PC-3 (cell line): Measurements from ENCODE around the gene MYLK. TPM values are rescaled to one million over a fixed set of nuclear protein-coding genes. Genes with fewer than 3 reads are reported as not detected.
"Not testable (repeated sequence)": the region's sequence is repeated elsewhere in the genome, so short reads cannot be mapped to it uniquely, and the experiment has no call there.

Experiments
- ATAC-seq: fragments of 200-7000 bp; cut with Tn5 transposase; 2 replicates; pipeline ENCODE4 v1.9.1; 2020; ENCODE audit warnings: mild to moderate bottlenecking, moderate library complexity
- BruUV-seq: library from RNA; stranded (reverse); fragments of 400-500 nt; replicated peaks from 2 replicates; lab custom pipeline; 2021; lab: Mats Ljungman, UMichigan
- CTCF ChIA-PET: fragments of 300-600 bp; sonication (Branson Sonifier 250); formaldehyde crosslinking; loops from one replicate; lab custom pipeline; 2022; ENCODE audit warnings: antibody characterized with exemption; lab: Charles Lee
- POLR2A ChIA-PET: fragments of 300-600 bp; sonication (Branson Sonifier 250); formaldehyde crosslinking; loops from one replicate; lab custom pipeline; 2022; ENCODE audit warnings: antibody characterized with exemption; ENCODE audit not compliant: unreplicated experiment; lab: Charles Lee
- DNase-seq: peaks from one replicate; pipeline ENCODE4 v3.0.0-alpha.2; 2015
- H2AFZ ChIP-seq: fragments of 300-600 bp; sonication (generic); 2 replicates; pipeline ENCODE4 v1.6.0; 2016; ENCODE audit warnings: antibody characterized with exemption, low read length
- H3F3A ChIP-seq: fragments of 300-600 bp; sonication (generic); one replicate; pipeline ENCODE4 v1.6.0; 2017; ENCODE audit warnings: antibody characterized with exemption, low read length, control low read depth, mild to moderate bottlenecking; ENCODE audit not compliant: unreplicated experiment
- H3K27ac ChIP-seq: fragments of 300-600 bp; sonication (generic); 2 replicates; pipeline ENCODE4 v1.5.1; 2016; ENCODE audit warnings: mild to moderate bottlenecking, low read length
- H3K27me3 ChIP-seq: fragments of 300-600 bp; sonication (generic); 2 replicates; pipeline ENCODE4 v1.6.1; 2016; ENCODE audit warnings: low read length, mixed read lengths
- H3K36me3 ChIP-seq: fragments of 300-600 bp; sonication (generic); 2 replicates; pipeline ENCODE4 v1.6.1; 2016; ENCODE audit warnings: low read depth, mixed run types, low read length, mixed read lengths
- H3K4me1 ChIP-seq: fragments of 300-600 bp; sonication (generic); 2 replicates; pipeline ENCODE4 v1.5.1; 2016; ENCODE audit warnings: low read length; ENCODE audit not compliant: insufficient read depth
- H3K4me2 ChIP-seq: fragments of 300-600 bp; sonication (generic); 2 replicates; pipeline ENCODE4 v1.6.0; 2016; ENCODE audit warnings: low read length
- H3K4me3 ChIP-seq: fragments of 300-600 bp; sonication (generic); 2 replicates; pipeline ENCODE4 v1.5.1; 2016; ENCODE audit warnings: mild to moderate bottlenecking, low read length, mixed read lengths
- H3K79me2 ChIP-seq: fragments of 300-600 bp; sonication (generic); 2 replicates; pipeline ENCODE4 v1.6.1; 2017; ENCODE audit warnings: low read length, mixed read lengths
- H3K9ac ChIP-seq: fragments of 300-600 bp; sonication (generic); 2 replicates; pipeline ENCODE4 v1.6.0; 2016; ENCODE audit warnings: mild to moderate bottlenecking, low read length
- H3K9me2 ChIP-seq: fragments of 300-600 bp; sonication (generic); replicated peaks from 2 replicates; pipeline ENCODE4 v1.6.1; 2016; ENCODE audit warnings: mixed run types, low read length, mixed read lengths
- H3K9me3 ChIP-seq: fragments of 300-600 bp; sonication (generic); 2 replicates; pipeline ENCODE4 v1.6.1; 2016; ENCODE audit warnings: low read length, mixed read lengths
- H4K20me1 ChIP-seq: fragments of 300-600 bp; sonication (generic); 2 replicates; pipeline ENCODE4 v1.6.1; 2016; ENCODE audit warnings: low read length, mixed read lengths
- EZH2 ChIP-seq: fragments of 300-600 bp; sonication (generic); IDR thresholded peaks from one replicate; pipeline ENCODE4 v1.6.1; 2017; ENCODE audit warnings: antibody characterized with exemption, mild to moderate bottlenecking, low read length; ENCODE audit not compliant: unreplicated experiment
- EZH2phosphoT487 ChIP-seq: fragments of 300-600 bp; sonication (generic); IDR thresholded peaks from 2 replicates; pipeline ENCODE4 v1.6.1; 2018; ENCODE audit warnings: mild to moderate bottlenecking, antibody characterized with exemption, low read length, borderline replicate concordance
- intact Hi-C: fragments of 100-400 bp; cut with micrococcal nuclease; formaldehyde crosslinking; loops from 2 replicates; pipeline ENCODE4 v1.9.0; 2023
- total RNA-seq: library from RNA; depleted of rRNA; stranded (reverse); fragments of >200 nt; gene quantifications from 2 replicates; pipeline ENCODE4 v1.2.3, GENCODE V29; 2014
- TF ChIP-seq, protein P1 (sequence below): fragments of 300-600 bp; sonication (generic); conservative IDR thresholded peaks from 2 replicates; pipeline ENCODE4 v1.5.1; 2017; ENCODE audit warnings: antibody characterized with exemption, low read depth, mild to moderate bottlenecking, low read length

MYLK gene
- total RNA-seq, 1 experiment from 2014 or later: 6.9 TPM

DNA sequence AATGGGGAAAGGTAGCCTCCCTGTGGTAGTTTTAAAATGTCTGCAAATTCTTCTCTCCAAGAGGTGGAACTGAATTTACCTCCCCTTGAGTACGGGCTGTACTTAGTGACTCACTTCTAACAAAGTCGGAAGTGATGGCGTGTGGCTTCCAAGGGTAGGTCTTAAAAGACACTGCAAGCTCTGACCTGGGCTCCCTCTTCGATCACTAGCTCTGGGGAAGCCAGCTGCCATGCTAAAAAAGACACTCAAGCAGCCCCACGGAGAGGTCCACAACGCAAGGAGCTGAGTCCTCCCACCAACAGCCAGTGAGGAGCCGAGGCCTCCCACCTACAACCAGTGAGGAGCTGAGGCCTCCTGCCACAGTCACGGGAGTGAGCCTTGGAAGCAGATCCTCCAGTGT is 177.3 kb downstream of the MYLK start:
- H3K27me3 ChIP-seq: no peaks in the 10 kb centered on the region
- H2AFZ ChIP-seq: no peak overlapping the region
- ATAC-seq (peak; percentile 43), DNase-seq (peak; percentile 26)
- no peaks in the 10 kb centered on the region for H3K79me2 ChIP-seq
- no peak overlapping the region for H3K27ac ChIP-seq
- H3F3A ChIP-seq: no peaks in the 10 kb centered on the region
- H3K4me3 ChIP-seq: no peak overlapping the region
- H3K9ac ChIP-seq: no peak overlapping the region
- TF ChIP-seq EZH2phosphoT487: no peak
- no peak for TF ChIP-seq EZH2
- TF ChIP-seq, protein P1, sequence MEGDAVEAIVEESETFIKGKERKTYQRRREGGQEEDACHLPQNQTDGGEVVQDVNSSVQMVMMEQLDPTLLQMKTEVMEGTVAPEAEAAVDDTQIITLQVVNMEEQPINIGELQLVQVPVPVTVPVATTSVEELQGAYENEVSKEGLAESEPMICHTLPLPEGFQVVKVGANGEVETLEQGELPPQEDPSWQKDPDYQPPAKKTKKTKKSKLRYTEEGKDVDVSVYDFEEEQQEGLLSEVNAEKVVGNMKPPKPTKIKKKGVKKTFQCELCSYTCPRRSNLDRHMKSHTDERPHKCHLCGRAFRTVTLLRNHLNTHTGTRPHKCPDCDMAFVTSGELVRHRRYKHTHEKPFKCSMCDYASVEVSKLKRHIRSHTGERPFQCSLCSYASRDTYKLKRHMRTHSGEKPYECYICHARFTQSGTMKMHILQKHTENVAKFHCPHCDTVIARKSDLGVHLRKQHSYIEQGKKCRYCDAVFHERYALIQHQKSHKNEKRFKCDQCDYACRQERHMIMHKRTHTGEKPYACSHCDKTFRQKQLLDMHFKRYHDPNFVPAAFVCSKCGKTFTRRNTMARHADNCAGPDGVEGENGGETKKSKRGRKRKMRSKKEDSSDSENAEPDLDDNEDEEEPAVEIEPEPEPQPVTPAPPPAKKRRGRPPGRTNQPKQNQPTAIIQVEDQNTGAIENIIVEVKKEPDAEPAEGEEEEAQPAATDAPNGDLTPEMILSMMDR: no peak
- H3K9me3 ChIP-seq: no peaks in the 10 kb centered on the region
- H4K20me1 ChIP-seq: no peaks in the 10 kb centered on the region
- no peaks in the 10 kb centered on the region for H3K9me2 ChIP-seq
- H3K4me1 ChIP-seq: no peaks in the 10 kb centered on the region; the same call in 1 of the 2 replicates
- no peak overlapping the region for H3K4me2 ChIP-seq
- no TSS peak for BruUV-seq
- intact Hi-C loops: no loop called here
- ChIA-PET CTCF (no interaction called here), POLR2A (interaction anchor here (0.6 kb wide), 1 partner anchor 745 kb away, joined by 3 read pairs; no protein-coding TSS in a partner anchor)
- H3K36me3 ChIP-seq: no peaks in the 10 kb centered on the region

DNA sequence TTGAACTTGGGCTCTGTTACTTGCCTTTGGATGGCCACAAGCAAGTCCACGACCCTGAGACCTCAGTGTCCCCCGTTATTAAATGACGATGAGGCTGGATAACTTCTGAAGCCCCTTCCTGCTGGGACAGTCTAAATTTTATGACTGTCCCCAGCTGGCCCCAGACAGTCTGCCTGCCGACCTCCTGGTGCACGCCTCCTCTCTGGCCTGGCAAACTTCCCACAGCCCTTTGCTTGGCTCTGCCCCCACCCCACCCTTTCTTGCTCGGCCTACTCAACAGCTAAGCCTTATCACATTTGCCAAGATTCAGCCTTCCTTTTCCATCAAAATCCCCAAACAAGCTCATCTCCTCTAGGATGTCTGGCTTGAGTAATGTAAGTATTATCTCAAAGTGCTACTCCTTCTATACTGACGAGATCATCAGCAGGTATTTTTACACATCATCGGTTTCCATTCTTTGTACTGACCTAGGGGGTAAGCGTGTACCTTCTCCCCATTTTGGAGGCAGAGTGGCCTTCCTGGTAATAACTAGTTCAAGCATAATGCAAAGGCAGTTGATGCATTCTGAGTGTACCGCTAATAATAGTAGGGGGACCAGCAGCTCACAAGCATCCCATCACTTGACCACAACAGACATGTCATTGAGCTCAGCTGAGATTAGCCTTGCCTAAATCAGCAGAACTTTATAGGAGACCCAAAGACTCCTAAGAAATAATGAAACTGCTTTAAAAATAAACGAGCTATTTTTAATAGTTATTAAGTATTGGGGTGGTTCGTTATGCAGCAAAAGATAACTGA is 178.4 kb downstream of the MYLK start:
- intact Hi-C loops: no loop called here
- Histone ChIP-seq H3K4me3 (no peak overlapping the region), H3K27me3 (no peaks in the 10 kb centered on the region), H3K9me3 (no peaks in the 10 kb centered on the region), H2AFZ (no peak overlapping the region), H3K36me3 (no peaks in the 10 kb centered on the region), H3K4me2 (no peak overlapping the region), H3K27ac (no peak overlapping the region), H3F3A (no peaks in the 10 kb centered on the region), H3K4me1 (no peaks in the 10 kb centered on the region; the same call in 1 of the 2 replicates), H3K9me2 (no peaks in the 10 kb centered on the region), H3K79me2 (no peaks in the 10 kb centered on the region), H4K20me1 (no peaks in the 10 kb centered on the region), H3K9ac (no peak overlapping the region)
- no peak for ATAC-seq
- no peak for DNase-seq
- POLR2A ChIA-PET: no interaction called here
- TF ChIP-seq EZH2: no peak
- TF ChIP-seq EZH2phosphoT487: no peak
- TF ChIP-seq, protein P1: no peak
- no TSS peak for BruUV-seq
- CTCF ChIA-PET: no interaction called here

DNA sequence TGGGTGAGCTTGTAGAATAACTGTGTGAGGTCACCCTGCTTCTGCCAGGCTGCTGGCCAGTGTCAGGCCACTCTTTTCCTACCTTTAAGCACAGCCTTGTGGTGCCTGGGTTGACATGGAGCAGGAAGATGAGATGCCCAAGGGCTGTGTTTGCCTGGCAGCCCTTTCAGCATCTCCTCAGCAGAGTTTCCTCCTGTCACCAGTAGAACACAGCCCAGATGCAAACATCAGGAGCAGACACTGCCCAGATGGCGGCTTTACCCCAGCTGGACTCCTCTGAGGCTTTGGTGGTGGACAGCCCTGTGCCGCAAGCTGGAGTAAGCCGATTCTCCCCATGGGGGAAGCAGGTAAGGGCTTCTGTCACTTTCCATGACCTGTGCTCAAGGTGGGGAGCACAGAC is 180.5 kb downstream of the MYLK start:
- H2AFZ ChIP-seq, H3K27me3 ChIP-seq, H3F3A ChIP-seq, H3K79me2 ChIP-seq, H3K4me1 ChIP-seq, H3K9me2 ChIP-seq, H3K36me3 ChIP-seq, H4K20me1 ChIP-seq, DNase-seq, H3K4me3 ChIP-seq, H3K9me3 ChIP-seq, H3K4me2 ChIP-seq, intact Hi-C loops, ATAC-seq, POLR2A ChIA-PET, H3K9ac ChIP-seq, H3K27ac ChIP-seq, BruUV-seq, CTCF ChIA-PET: not testable (repeated sequence)
